HG02885 (cell line): ENCODE data around the gene MUSTN1.

Experiments used
- ATAC-seq: cut with Tn5 transposase; IDR thresholded peaks from one replicate; pipeline ENCODE4 v1.9.1; 2021; ENCODE audit warnings: mild to moderate bottlenecking; ENCODE audit not compliant: unreplicated experiment, poor library complexity

MUSTN1 gene

DNA sequence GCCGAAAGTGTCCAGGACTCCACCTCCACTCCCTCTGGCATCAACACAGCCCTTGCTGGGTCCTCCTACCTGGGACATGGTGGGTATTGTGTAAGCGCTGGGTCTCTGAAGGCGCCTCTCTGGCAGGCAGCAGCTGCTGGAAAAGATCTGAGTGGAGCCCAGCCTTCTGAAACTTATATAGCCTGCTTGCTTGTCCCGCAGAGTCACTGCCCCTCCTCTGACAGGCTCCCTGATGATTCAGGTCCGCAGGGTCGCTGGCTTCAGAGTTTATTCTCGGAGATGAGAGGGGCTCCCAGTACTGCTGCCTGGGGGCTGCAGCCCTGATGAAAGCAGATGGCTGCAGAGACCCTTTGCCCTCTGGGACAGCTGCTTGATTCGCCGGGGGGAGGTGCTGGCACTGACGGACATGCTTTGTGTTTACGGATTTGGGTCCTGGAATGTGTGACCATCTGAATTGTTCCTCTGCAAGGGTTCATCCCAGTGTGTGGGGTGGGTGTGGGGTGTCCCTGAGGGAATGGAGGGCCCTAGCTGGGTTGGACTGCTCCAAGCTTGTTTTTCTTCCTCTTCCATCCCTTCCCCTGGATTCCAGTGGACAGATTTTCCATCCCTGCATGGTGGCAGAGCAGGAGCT is at the start of gene MUSTN1:
MUSTN1 (minus strand) TSS at position 149 of the 631 bp plus-strand sequence; CDS start at position 78, 71 bp downstream.
- ATAC-seq, result no peak

DNA sequence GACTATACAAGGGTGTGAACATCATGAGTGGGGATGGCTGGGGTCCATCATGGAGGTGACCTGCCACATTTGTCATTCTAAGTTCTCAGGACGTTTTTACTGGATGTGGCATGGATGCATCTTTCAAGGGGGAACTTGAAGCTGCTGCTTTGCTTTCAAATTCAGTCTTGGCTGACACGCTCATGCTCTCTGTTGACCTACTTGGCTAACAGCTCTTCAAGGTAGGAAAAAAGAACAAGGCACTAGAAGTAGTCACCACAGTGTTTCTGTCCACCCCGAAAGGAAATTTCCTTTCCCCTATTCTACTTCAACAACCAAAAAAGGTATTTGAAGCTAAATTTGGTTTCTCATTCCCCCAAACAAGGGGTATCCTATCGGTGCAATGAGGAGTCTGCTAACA is 47.6 kb upstream of the MUSTN1 start:
- no peak for ATAC-seq

- ATAC-seq, result no peak
These were observed 47.1 kb upstream of the MUSTN1 start for GRCh38 chr3:52881871-52882270.

DNA sequence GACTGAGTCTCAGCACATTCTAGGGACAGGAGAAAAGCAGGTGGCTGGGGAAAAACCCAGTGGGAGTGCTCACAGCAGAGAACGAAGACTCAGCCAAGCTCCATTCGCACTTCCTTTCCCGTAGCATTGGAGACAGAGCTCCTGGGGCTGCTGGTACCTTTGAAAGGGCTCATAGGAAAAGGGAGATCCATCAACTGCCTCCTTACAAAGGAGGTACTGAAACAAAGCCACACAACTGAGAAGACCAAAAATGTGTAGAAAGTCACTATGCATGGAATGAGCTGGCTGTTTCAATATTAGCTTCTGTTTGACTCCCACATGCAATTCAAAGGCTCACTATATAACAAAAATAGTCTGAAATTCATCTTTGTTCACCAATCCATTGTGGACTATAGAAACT is 45.7 kb upstream of the MUSTN1 start:
- ATAC-seq, result no peak

DNA sequence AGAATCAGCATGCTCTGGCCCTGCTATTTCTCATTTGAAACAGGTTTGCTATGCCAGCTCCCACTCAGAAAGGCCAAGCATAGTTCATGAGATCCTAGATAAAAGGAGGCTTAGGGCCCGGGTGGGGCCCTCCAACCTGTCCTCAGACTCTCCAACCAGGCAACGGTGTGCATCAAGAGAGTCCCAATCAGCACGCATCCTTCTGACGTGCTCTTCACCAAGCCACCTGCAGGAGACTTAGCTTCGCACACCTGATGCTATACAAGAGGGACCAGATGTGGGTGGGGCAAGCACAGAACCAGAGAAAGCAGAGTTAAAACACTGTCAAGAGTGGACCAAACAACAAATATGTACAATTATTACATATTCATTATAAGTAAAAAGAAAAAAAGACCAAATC is 45.2 kb upstream of the MUSTN1 start:
- no peak for ATAC-seq

DNA sequence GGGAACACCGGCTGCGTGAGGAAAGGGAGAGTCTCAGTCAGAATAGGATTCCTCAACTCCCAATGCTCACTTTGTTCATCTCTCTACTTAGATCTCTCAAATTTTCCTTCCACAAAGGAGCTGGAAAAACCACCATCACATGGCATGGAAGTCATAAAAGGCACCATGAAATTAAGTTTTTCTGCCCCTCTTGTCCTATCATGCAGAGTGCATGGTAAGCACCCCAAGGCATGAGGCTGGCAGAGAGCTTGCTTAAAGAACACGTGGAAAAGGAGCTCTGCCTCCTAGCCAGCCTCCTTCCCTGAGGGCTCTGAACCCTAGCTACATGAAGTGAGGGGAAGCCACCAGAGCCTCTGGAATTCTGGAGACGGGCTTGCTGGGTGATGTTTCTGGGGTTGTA is 44.8 kb upstream of the MUSTN1 start:
- no peak for ATAC-seq

DNA sequence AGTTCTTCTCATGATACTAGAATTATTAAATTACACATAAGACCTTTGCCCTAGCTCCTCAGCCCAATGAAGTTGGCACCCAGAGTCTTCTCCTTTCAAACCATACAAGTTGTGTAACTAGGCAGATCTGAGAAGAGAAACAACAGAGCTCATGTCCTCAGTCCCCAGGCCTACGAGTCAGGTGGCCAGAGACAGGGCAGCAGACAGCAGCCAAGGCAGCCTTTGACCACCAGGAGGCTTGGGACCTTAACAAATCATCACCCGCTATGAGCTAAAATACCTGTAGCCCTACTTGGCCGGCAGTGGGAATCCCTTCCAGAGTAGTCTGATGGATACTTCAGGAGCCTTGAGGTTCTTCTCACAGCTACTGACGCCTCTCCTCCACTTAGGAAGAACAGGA is 44.3 kb upstream of the MUSTN1 start:
- no peak for ATAC-seq

DNA sequence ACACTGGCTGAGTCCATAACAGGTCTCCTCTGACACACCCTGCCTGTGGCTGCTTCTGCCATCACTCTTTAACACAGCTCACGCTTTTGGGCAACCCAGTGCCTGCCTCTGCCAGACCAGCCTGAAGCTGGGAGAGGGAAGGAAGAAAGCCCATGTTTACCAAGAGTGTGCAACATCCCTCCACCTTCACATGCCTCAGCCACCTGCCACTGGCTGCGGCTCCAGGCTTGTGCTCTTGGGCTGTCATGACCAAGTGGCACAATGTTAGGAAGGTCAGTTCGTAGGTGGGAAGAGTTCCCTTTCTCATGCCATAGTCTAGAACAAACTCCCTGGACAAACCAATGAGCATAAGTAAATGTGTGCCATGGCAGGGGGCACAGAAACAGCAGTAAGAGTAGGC is 42.3 kb upstream of the MUSTN1 start:
- no peak for ATAC-seq

- ATAC-seq, result no peak
These were observed 40.2 kb upstream of the MUSTN1 start for GRCh38 chr3:52874864-52875587.

- no peak for ATAC-seq
These were observed 39.4 kb upstream of the MUSTN1 start for GRCh38 chr3:52874160-52874701.

GRCh38 chr3:52873433-52874159 is 38.8 kb upstream of the MUSTN1 start:
- ATAC-seq, result no peak

DNA sequence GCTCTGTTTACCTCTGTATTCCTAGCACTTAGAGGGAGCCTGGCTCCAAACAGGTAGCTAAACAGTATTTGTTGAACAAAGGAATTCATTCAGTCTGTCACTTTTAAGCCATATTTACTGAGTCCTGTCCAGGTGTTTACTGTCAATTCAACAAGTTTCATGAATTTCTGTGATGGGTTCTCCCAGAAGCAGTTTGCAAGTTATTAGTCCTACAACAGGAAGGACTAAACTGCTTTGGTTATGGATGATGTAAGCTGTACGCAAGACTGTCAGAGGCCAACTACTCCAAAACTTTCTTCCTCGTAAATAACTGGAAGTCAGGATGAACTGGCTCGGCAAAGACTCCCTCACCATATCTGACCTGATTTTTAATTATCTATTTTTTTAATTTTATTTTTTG is 37.4 kb upstream of the MUSTN1 start:
- no peak for ATAC-seq

DNA sequence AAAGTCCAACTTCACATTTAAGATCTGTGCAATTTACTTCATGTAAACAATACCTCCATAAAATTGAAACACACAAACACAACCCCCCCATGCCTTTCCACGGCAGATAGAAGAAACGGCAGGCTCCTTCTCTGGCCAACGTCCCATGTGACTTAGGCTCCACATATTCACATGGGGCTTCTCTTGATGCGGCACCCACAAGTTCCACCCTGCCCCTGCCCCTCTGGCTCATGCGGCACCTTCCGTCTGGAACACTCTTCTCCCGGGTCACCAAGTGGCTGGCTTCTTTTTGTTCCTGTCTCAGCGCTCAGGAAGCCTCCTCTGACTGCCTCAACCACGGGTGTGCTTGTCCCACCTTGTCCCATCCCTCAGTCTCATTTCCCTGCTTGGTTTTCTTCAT is 36.9 kb upstream of the MUSTN1 start:
- no peak for ATAC-seq

DNA sequence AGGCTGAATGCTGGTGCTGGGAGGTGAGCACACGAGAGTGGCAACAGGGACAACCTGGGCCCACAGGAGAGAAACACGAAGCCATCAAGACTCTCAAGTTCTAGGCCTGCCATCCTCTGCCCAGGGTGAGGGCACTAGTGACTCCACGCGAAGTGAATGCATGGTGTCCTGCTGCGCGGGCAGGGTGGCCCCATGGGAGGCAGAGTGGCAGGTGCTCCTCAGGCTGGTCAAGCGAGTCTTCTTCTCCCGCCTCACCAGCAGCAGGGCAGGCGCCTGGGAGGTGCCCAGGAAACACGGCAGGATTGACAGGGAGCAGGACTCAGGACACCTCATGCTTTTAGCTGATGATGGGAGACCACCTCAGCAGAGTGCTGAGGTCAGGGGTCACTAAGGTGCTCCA is 35.7 kb upstream of the MUSTN1 start:
- no peak for ATAC-seq

DNA sequence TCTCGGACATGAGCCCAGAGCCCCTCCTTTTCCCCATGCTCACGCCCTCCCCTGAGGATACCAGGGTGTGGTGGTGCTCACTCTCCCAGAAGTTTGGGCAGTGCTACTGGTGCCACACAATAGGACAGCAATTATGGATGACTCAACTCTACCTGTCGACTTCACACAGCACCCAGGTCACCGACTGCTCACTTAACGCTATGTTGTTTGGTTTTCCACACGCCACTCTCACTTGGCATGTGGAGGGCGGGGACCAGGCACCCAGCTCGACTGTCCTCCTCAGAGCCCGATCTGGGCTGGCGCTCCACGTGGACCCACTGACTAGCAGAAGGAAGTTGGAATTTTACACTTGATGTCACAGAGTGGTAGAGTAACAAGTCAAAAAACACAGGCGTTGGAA is 31.6 kb upstream of the MUSTN1 start:
- ATAC-seq, result no peak

GRCh38 chr3:52865994-52866393 is 31.2 kb upstream of the MUSTN1 start:
- ATAC-seq, result no peak

DNA sequence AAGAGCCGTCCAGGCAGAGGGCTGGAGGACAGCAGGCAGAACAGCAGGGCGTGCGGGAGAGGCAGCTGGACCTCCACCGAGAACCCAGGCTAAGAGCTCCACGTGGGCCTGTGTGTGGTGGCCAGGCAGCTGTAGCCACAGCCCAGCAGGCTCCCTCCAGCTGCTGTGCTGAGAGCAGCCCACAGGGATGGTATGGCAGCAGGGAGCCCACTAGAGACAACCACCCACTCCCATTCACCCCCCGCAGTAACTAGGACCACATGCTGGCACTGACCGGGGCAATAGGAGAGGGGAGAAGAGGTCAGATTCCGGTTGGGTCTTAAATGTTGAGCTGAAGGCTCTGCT is 25.6 kb upstream of the MUSTN1 start:
- ATAC-seq, result no peak

DNA sequence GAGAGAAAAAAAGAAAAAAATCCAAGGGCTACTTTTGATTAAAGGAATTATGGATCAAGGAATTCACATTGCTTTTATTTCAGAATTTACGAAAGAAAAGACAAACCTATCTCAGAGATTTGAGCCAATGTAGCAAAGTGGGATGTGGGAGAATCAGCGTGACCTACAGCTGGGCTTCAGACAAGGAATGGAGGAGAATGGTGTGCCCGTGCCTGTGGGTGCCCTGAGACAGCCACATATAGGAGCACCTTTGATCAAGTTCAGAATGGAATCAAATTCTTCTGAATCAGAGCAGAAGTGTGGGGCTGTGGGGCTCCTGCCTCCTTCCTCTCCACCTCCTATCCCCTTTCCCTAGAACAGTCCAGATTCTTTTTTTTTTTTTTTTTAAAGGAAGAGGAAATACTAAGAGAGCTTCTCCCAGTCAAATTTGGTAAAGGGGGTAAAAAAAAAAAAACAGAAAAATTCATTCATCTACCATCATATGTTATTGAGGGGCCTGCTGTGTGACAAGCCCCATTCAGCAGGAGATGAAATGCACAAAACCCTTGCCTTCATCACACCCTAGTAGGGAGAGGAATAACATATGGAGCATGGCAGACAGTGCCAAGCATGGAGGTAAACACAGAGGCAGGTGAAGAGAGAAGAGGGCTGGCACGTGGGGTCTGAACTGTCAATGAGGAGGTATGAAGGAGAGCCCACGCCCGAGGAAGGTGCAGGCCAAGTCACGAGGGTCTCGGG is 25.0 kb upstream of the MUSTN1 start:
- ATAC-seq, result no peak

DNA sequence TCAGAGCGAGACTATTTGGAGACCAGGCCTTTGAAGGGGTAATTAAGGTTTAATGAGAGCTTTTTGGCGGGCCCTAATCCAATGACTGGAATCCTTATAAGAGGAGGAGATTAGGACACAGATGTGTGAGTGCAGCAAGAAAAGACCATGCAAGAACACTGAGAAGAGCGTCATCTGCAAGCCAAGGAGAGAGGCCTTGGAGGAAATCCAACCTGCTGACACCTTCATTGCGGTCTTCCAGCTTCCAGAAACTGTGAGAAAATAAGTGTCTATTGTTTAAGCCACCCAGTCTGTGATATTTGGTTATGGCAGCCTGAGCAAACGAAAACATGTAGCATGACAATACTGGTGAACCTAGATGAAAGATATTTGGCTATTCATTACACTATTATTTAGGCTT is 23.0 kb upstream of the MUSTN1 start:
- ATAC-seq, result no peak

DNA sequence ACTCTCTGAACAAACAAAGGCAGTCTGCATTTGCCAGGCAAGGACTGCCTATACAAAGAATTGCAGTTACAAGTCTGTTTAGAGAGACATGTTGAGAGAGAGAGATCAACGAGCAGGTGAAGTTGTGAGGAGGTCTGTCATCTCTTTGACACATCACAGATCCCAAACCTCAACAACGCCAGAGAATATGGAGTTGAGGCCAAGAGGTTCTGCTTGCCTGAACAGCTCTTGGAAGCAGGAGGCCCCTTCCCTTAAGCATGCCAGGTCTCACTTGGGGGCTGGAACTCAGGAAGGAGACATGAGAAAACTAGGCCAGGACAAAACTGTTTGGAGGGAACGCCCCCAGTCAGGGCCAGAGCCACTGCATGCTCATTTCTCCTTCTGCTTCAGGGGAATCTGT is 22.3 kb upstream of the MUSTN1 start:
- no peak for ATAC-seq

DNA sequence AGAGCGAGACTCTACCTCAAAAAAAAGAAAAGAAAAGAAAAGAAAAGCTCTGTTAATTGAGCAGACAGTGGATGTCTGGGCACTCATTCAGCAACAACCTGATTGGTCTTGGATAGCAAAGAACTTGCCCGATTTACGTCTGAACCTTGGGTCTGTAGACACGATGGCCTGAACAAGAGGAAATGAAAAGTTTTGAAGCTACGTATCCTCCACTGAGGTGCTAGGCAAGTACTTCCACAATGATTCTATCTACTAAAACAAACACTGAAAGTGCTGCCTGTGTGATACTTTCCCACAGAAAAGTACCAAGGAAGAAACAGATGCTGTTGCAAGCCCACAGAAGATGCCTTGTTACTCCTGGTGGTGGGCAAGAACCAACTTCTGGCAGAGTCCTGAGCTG is 21.8 kb upstream of the MUSTN1 start:
- ATAC-seq, result no peak
